Measurements from ENCODE around the gene NLRP12.

NLRP12 gene, protein sequence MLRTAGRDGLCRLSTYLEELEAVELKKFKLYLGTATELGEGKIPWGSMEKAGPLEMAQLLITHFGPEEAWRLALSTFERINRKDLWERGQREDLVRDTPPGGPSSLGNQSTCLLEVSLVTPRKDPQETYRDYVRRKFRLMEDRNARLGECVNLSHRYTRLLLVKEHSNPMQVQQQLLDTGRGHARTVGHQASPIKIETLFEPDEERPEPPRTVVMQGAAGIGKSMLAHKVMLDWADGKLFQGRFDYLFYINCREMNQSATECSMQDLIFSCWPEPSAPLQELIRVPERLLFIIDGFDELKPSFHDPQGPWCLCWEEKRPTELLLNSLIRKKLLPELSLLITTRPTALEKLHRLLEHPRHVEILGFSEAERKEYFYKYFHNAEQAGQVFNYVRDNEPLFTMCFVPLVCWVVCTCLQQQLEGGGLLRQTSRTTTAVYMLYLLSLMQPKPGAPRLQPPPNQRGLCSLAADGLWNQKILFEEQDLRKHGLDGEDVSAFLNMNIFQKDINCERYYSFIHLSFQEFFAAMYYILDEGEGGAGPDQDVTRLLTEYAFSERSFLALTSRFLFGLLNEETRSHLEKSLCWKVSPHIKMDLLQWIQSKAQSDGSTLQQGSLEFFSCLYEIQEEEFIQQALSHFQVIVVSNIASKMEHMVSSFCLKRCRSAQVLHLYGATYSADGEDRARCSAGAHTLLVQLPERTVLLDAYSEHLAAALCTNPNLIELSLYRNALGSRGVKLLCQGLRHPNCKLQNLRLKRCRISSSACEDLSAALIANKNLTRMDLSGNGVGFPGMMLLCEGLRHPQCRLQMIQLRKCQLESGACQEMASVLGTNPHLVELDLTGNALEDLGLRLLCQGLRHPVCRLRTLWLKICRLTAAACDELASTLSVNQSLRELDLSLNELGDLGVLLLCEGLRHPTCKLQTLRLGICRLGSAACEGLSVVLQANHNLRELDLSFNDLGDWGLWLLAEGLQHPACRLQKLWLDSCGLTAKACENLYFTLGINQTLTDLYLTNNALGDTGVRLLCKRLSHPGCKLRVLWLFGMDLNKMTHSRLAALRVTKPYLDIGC
- long read RNA-seq: 0 reads

GRCh38 chr19:53824134-53824611 is at the start of gene NLRP12:
Gene NLRP12, minus strand, starts transcription at chr19:53824314. Its CDS starts 140 bp downstream, at chr19:53824174.
- peak within 1 kb of the TSS; percentile 52 for H3K4me3 ChIP-seq (replicated peaks; ENCODE audit: insufficient read depth, low read length)
- DNase-seq (ENCODE audit: low read depth in 1 of 2, low spot score in 1 of 2): peak; percentile 82 to 96
- no peaks in the 10 kb centered on the region for H3K27me3 ChIP-seq (ENCODE audit: insufficient read depth, poor library complexity, severe bottlenecking)
- TF ChIP-seq SPI1 (IDR thresholded peaks at IDR 0.05; ENCODE audit: borderline replicate concordance, low read depth) (peak; percentile 88), POLR2AphosphoS5 (IDR thresholded peaks at IDR 0.05; ENCODE audit: low read depth) (no peak)
- H3K27ac ChIP-seq (replicated peaks): peak within 1 kb of the TSS; percentile 58

DNA sequence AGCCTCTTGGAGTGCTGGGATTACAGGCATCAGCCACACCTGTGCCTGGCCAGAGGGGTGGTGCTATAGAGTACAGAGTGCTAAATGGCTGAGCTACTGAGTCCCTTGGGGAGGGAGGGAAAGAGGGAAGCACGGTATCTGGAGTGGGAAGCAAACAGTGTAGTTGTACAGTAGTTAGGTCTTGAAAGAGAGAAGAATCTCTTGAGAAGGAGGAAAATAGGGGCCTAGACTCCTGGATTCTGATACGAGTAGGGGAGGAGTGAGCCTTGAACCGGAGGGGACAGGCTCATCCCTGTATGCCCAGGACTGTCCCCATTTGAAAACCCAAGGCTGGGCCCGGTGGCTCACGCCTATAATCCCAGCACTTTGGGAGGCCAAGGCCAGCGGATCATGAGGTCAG is 48.6 kb upstream of the NLRP12 start:
- Histone ChIP-seq H3K27me3 (ENCODE audit: insufficient read depth, poor library complexity, severe bottlenecking) (no peaks in the 10 kb centered on the region), H3K4me3 (replicated peaks; ENCODE audit: insufficient read depth, low read length) (no peak overlapping the region), H3K27ac (replicated peaks) (no peak overlapping the region)
- DNase-seq (ENCODE audit: low read depth in 1 of 2, low spot score in 1 of 2): no peak
- TF ChIP-seq POLR2AphosphoS5 (IDR thresholded peaks at IDR 0.05; ENCODE audit: low read depth) (no peak), SPI1 (IDR thresholded peaks at IDR 0.05; ENCODE audit: borderline replicate concordance, low read depth) (no peak), REST (IDR thresholded peaks at IDR 0.05; ENCODE audit: insufficient replicate concordance, low read depth) (no peak), GABPA (IDR thresholded peaks at IDR 0.05; ENCODE audit: low read depth) (no peak)
- TF ChIP-seq, protein P1, sequence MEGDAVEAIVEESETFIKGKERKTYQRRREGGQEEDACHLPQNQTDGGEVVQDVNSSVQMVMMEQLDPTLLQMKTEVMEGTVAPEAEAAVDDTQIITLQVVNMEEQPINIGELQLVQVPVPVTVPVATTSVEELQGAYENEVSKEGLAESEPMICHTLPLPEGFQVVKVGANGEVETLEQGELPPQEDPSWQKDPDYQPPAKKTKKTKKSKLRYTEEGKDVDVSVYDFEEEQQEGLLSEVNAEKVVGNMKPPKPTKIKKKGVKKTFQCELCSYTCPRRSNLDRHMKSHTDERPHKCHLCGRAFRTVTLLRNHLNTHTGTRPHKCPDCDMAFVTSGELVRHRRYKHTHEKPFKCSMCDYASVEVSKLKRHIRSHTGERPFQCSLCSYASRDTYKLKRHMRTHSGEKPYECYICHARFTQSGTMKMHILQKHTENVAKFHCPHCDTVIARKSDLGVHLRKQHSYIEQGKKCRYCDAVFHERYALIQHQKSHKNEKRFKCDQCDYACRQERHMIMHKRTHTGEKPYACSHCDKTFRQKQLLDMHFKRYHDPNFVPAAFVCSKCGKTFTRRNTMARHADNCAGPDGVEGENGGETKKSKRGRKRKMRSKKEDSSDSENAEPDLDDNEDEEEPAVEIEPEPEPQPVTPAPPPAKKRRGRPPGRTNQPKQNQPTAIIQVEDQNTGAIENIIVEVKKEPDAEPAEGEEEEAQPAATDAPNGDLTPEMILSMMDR (IDR thresholded peaks at IDR 0.05; ENCODE audit: insufficient read depth, low read length): no peak

- Histone ChIP-seq H3K27me3 (ENCODE audit: insufficient read depth, poor library complexity, severe bottlenecking) (no peaks in the 10 kb centered on the region), H3K4me3 (replicated peaks; ENCODE audit: insufficient read depth, low read length) (peak overlapping the region; percentile 52), H3K27ac (replicated peaks) (peak overlapping the region; percentile 93)
- TF ChIP-seq GABPA (IDR thresholded peaks at IDR 0.05; ENCODE audit: low read depth): no peak
- no peak for TF ChIP-seq POLR2AphosphoS5 (IDR thresholded peaks at IDR 0.05; ENCODE audit: low read depth)
- TF ChIP-seq, protein P1 (IDR thresholded peaks at IDR 0.05; ENCODE audit: insufficient read depth, low read length): no peak
- TF ChIP-seq SPI1 (IDR thresholded peaks at IDR 0.05; ENCODE audit: borderline replicate concordance, low read depth): no peak; the same call in 1 of the 2 replicates
- TF ChIP-seq REST (IDR thresholded peaks at IDR 0.05; ENCODE audit: insufficient replicate concordance, low read depth): no peak
- DNase-seq (ENCODE audit: low read depth in 1 of 2, low spot score in 1 of 2): peak in 1 of 2 experiments; percentile 80
These were observed 47.3 kb upstream of the NLRP12 start for GRCh38 chr19:53871454-53871853.

Measured in HL-60 (cell line).